ENCODE results near the gene ACTN3. TPM values are rescaled to one million over a fixed set of nuclear protein-coding genes. Genes with fewer than 3 reads are reported as not detected.
"Not testable (repeated sequence)": the region's sequence is repeated elsewhere in the genome, so short reads cannot be mapped to it uniquely, and the experiment has no call there.

ACTN3 gene
- total RNA-seq, 1 donor from 2014 or later: not detected

DNA sequence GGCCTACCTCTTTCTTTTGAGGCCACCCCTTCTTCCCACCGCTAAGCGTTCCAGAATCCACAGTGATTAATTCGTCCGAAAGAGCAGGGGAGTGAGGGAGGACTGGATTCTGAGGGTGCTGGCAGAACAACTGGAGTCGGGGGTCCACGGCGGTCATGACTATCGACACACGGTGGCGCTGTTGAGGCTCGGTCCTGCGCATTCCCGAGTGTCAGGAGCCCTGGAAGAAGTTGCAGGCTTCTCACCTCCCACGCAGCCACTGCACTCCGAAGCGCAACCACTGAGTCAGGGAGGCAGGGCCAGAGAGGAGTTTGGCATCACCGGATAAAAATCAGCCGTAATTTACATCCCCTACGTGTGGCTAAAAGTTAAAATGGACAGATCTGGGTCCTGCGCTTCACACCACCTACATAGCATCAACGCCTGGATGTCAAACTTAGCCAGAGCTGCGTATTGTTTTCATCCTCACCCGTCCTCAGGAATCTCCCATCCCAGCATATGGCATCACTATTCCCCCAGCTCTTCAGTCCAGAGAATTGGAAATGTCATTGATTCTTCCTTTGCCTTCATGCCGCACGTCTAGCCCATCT is 32.4 kb downstream of the ACTN3 start:
- Histone ChIP-seq H3K4me1 (no peaks in the 10 kb centered on the region), H3K9me3 (no peaks in the 10 kb centered on the region), H3K27ac (no peak overlapping the region), H3K36me3 (no peaks in the 10 kb centered on the region), H3K4me3 (peak overlapping the region in 1 of 2 donors; percentile 26), H3K27me3 (no peaks in the 10 kb centered on the region)
- TF ChIP-seq, protein P1, sequence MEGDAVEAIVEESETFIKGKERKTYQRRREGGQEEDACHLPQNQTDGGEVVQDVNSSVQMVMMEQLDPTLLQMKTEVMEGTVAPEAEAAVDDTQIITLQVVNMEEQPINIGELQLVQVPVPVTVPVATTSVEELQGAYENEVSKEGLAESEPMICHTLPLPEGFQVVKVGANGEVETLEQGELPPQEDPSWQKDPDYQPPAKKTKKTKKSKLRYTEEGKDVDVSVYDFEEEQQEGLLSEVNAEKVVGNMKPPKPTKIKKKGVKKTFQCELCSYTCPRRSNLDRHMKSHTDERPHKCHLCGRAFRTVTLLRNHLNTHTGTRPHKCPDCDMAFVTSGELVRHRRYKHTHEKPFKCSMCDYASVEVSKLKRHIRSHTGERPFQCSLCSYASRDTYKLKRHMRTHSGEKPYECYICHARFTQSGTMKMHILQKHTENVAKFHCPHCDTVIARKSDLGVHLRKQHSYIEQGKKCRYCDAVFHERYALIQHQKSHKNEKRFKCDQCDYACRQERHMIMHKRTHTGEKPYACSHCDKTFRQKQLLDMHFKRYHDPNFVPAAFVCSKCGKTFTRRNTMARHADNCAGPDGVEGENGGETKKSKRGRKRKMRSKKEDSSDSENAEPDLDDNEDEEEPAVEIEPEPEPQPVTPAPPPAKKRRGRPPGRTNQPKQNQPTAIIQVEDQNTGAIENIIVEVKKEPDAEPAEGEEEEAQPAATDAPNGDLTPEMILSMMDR (IDR thresholded peaks at IDR 0.05): peak; percentile 85 to 92 (median 92)
- intact Hi-C loops (cut with DNase I): loop anchor here (1.0 to 5.0 kb wide), 3 partner anchors 38 to 256 kb away; partner anchors contain the start of gene RBM14
- DNase-seq (ENCODE audit: low spot score in 2 of 2): peak; percentile 25 to 88

DNA sequence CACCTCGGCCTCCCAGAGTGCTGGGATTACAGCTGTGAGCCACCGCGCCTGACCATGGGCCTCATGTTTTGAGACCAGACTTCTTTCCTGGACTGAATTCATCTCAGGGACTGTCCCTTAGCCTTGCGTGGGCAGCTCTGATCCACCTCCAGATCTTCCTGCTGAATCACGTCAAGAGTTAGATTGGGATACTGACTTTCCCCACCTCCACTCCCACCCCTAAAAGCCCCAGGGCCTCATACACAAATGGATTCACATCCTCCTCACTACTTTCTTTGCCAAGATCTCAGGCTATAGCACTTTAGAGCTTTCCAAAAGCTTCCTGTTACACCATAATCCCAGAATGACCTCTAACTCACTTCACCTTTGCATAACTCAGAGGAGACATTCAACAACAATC is 34.1 kb downstream of the ACTN3 start:
- H3K27ac ChIP-seq: no peak overlapping the region
- intact Hi-C loops (cut with DNase I): no loop called here
- no peaks in the 10 kb centered on the region for H3K4me1 ChIP-seq
- no peak for DNase-seq (ENCODE audit: low spot score in 2 of 2)
- H3K4me3 ChIP-seq: no peak overlapping the region
- H3K36me3 ChIP-seq: no peaks in the 10 kb centered on the region
- TF ChIP-seq, protein P1 (IDR thresholded peaks at IDR 0.05): no peak
- H3K9me3 ChIP-seq: no peaks in the 10 kb centered on the region
- no peaks in the 10 kb centered on the region for H3K27me3 ChIP-seq

- Histone ChIP-seq H3K27ac (no peak overlapping the region), H3K27me3 (no peaks in the 10 kb centered on the region), H3K4me3 (no peak overlapping the region), H3K9me3 (no peaks in the 10 kb centered on the region), H3K36me3 (no peaks in the 10 kb centered on the region), H3K4me1 (no peaks in the 10 kb centered on the region)
- TF ChIP-seq, protein P1 (IDR thresholded peaks at IDR 0.05): no peak
- intact Hi-C loops (cut with DNase I): no loop called here
- no peak for DNase-seq (ENCODE audit: low spot score in 2 of 2)
These were observed 34.6 kb downstream of the ACTN3 start for GRCh38 chr11:66581261-66581660.

- H3K27ac ChIP-seq; DNase-seq (ENCODE audit: low spot score in 2 of 2); H3K9me3 ChIP-seq; H3K27me3 ChIP-seq; H3K36me3 ChIP-seq; H3K4me3 ChIP-seq; H3K4me1 ChIP-seq; intact Hi-C loops (cut with DNase I): not testable (repeated sequence)
These were observed 36.0 kb downstream of the ACTN3 start for GRCh38 chr11:66582565-66583147.

DNA sequence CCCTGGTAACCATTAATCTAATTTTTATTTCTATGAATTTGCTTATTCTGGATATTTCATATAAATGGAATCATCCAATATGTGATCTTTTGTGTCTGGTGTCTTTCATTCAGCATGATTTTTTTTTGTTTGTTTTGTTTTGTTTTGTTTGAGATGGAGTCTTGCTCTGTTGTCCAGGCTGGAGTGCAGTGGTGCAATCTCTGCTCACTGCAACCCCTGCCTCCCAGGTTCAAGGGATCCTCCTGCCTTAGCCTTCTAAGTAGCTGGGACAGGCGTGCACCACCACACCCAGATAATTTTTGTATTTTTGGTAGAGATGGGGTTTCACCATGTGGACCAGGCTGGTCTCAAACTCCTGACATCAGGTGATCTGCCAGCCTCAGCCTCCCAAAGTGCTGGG is 38.7 kb downstream of the ACTN3 start:
- H3K27ac ChIP-seq; DNase-seq (ENCODE audit: low spot score in 2 of 2); H3K9me3 ChIP-seq; H3K4me1 ChIP-seq; H3K4me3 ChIP-seq; H3K36me3 ChIP-seq; intact Hi-C loops (cut with DNase I); H3K27me3 ChIP-seq: not testable (repeated sequence)

DNA sequence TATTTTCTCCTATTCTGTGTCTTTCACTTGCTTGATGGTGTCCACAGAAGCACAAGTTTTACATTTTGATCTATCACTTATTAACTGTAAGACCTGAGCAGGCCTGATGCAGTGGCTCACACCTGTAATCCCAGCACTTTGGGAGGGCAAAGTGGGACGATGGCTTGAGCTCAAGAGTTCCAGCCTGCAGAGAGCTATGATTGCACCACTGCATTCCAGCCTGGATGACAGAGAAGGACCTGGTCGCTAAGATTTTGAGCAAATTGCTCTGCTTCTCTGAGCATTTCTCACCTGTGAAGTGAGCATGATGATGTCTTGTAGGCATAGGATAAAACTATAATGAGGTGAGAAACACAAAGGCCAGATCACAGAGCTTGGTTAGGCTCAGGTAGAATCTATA is 39.4 kb downstream of the ACTN3 start:
- intact Hi-C loops (cut with DNase I): no loop called here
- DNase-seq (ENCODE audit: low spot score in 2 of 2): no peak
- Histone ChIP-seq H3K27me3 (no peaks in the 10 kb centered on the region), H3K27ac (no peak overlapping the region), H3K4me1 (no peaks in the 10 kb centered on the region), H3K4me3 (no peak overlapping the region), H3K9me3 (no peaks in the 10 kb centered on the region), H3K36me3 (no peaks in the 10 kb centered on the region)
- TF ChIP-seq, protein P1 (IDR thresholded peaks at IDR 0.05): no peak

GRCh38 chr11:66589315-66589714 is 42.6 kb downstream of the ACTN3 start:
- H3K9me3 ChIP-seq; H3K27ac ChIP-seq; H3K36me3 ChIP-seq; DNase-seq (ENCODE audit: low spot score in 2 of 2); H3K27me3 ChIP-seq; H3K4me3 ChIP-seq; intact Hi-C loops (cut with DNase I): not testable (repeated sequence)
- H3K4me1 ChIP-seq: peaks cover 5 to 12% of the 10 kb centered on the region in 2 donors

Measured in ascending aorta (tissue), 2 donors.